GM19463 (cell line): Measurements from ENCODE around the gene GYPC.
"Not testable (repeated sequence)": the region's sequence is repeated elsewhere in the genome, so short reads cannot be mapped to it uniquely, and the experiment has no call there.

ENCODE experiments used
- ATAC-seq: cut with Tn5 transposase; IDR thresholded peaks from one replicate; pipeline ENCODE4 v1.9.1; 2021; ENCODE audit warnings: mild to moderate bottlenecking, moderate library complexity; ENCODE audit not compliant: unreplicated experiment

GYPC gene

GRCh38 chr2:126655500-126656430 is at the start of gene GYPC:
Gene GYPC (plus strand): TSS chr2:126656158. CDS start chr2:126656264, 106 bp downstream.
- ATAC-seq = peak; percentile 35

GRCh38 chr2:126614524-126615227 is 41.3 kb upstream of the GYPC start:
- no peak for ATAC-seq

GRCh38 chr2:126616606-126617069 is 39.3 kb upstream of the GYPC start:
- no peak for ATAC-seq

GRCh38 chr2:126620302-126620701 is 35.7 kb upstream of the GYPC start:
- no peak for ATAC-seq

- no peak for ATAC-seq
These were observed 33.0 kb upstream of the GYPC start for GRCh38 chr2:126623000-126623399.

GRCh38 chr2:126627643-126628042 is 28.3 kb upstream of the GYPC start:
- no peak for ATAC-seq

GRCh38 chr2:126634273-126634861 is 21.6 kb upstream of the GYPC start:
- peak; percentile 59 for ATAC-seq

- no peak for ATAC-seq
These were observed 20.7 kb upstream of the GYPC start for GRCh38 chr2:126635281-126635680.

GRCh38 chr2:126635736-126636135 is 20.2 kb upstream of the GYPC start:
- no peak for ATAC-seq

GRCh38 chr2:126637386-126637785 is 18.6 kb upstream of the GYPC start:
- ATAC-seq = no peak

- ATAC-seq = no peak
These were observed 17.2 kb upstream of the GYPC start for GRCh38 chr2:126638746-126639145.

GRCh38 chr2:126639276-126639675 is 16.7 kb upstream of the GYPC start:
- ATAC-seq = no peak

GRCh38 chr2:126641294-126641693 is 14.7 kb upstream of the GYPC start:
- ATAC-seq = peak; percentile 57

- ATAC-seq = no peak
These were observed 13.9 kb upstream of the GYPC start for GRCh38 chr2:126642031-126642430.

GRCh38 chr2:126643431-126643830 is 12.5 kb upstream of the GYPC start:
- no peak for ATAC-seq

- ATAC-seq = no peak
These were observed 12.0 kb upstream of the GYPC start for GRCh38 chr2:126643972-126644371.

- ATAC-seq = peak; percentile 56
These were observed 11.2 kb upstream of the GYPC start for GRCh38 chr2:126644630-126645191.

GRCh38 chr2:126645211-126645618 is 10.7 kb upstream of the GYPC start:
- peak; percentile 50 for ATAC-seq

GRCh38 chr2:126646026-126646425 is 9.9 kb upstream of the GYPC start:
- no peak for ATAC-seq

GRCh38 chr2:126647714-126648344 is 8.1 kb upstream of the GYPC start:
- ATAC-seq = not testable (repeated sequence)

- not testable (repeated sequence) for ATAC-seq
These were observed 7.6 kb upstream of the GYPC start for GRCh38 chr2:126648345-126648786.
